ENCODE measurements around the gene SEPTIN10. TPM values are rescaled to one million over a fixed set of nuclear protein-coding genes. Genes with fewer than 3 reads are reported as not detected.

The SEPTIN10 gene
- total RNA-seq, 2 donors from 2014 or later = 3.9 to 6.2 TPM

- no peak for ATAC-seq
These were observed 86.7 kb downstream of the SEPTIN10 start for GRCh38 chr2:109527079-109527478.

GRCh38 chr2:109526442-109526970, 87.3 kb downstream of the SEPTIN10 start:
- DNase-seq (no peak), ATAC-seq (no peak)
- peaks cover 2% of the 10 kb centered on the region for H3K4me1 Mint-ChIP-seq
- H3K27ac Mint-ChIP-seq = no peak overlapping the region
- H3K27me3 Mint-ChIP-seq = peaks cover 47% of the 10 kb centered on the region
- H3K4me3 Mint-ChIP-seq = no peak overlapping the region
- no peaks in the 10 kb centered on the region for H3K9me3 ChIP-seq (ENCODE audit: control insufficient read depth, low read length, poor library complexity, severe bottlenecking)
- no peaks in the 10 kb centered on the region for H3K36me3 Mint-ChIP-seq (ENCODE audit: low read depth)

More at GRCh38 chr2:109527079-109527478, 86.7 kb downstream of the SEPTIN10 start:
- Mint-ChIP-seq H3K4me1 (peaks cover 2% of the 10 kb centered on the region), H3K27ac (no peak overlapping the region), H3K36me3 (ENCODE audit: low read depth) (no peaks in the 10 kb centered on the region), H3K27me3 (peaks cover 53% of the 10 kb centered on the region), H3K4me3 (no peak overlapping the region)
- no peaks in the 10 kb centered on the region for H3K9me3 ChIP-seq (ENCODE audit: control insufficient read depth, low read length, poor library complexity, severe bottlenecking)
- no peak for DNase-seq

GRCh38 chr2:109525836-109526235, 87.9 kb downstream of the SEPTIN10 start:
- ATAC-seq (no peak), DNase-seq (no peak)
- Mint-ChIP-seq H3K27me3 (peaks cover 41% of the 10 kb centered on the region), H3K4me3 (no peak overlapping the region), H3K4me1 (peaks cover 2% of the 10 kb centered on the region), H3K36me3 (ENCODE audit: low read depth) (no peaks in the 10 kb centered on the region), H3K27ac (no peak overlapping the region)
- no peaks in the 10 kb centered on the region for H3K9me3 ChIP-seq (ENCODE audit: control insufficient read depth, low read length, poor library complexity, severe bottlenecking)

- ATAC-seq = no peak
- no peak overlapping the region for H3K4me3 Mint-ChIP-seq
- H3K9me3 ChIP-seq (ENCODE audit: control insufficient read depth, low read length, poor library complexity, severe bottlenecking) = no peaks in the 10 kb centered on the region
- H3K27ac Mint-ChIP-seq = no peak overlapping the region
- peaks cover 20% of the 10 kb centered on the region for H3K27me3 Mint-ChIP-seq
- DNase-seq = no peak
- H3K4me1 Mint-ChIP-seq = peaks cover 2% of the 10 kb centered on the region
- no peaks in the 10 kb centered on the region for H3K36me3 Mint-ChIP-seq (ENCODE audit: low read depth)
These were observed 90.0 kb downstream of the SEPTIN10 start for GRCh38 chr2:109523536-109524361.

- no peaks in the 10 kb centered on the region for H3K36me3 Mint-ChIP-seq (ENCODE audit: low read depth)
- H3K27ac Mint-ChIP-seq = no peak overlapping the region
- no peak for ATAC-seq
- peaks cover 2% of the 10 kb centered on the region for H3K4me1 Mint-ChIP-seq
- H3K4me3 Mint-ChIP-seq = no peak overlapping the region
- H3K27me3 Mint-ChIP-seq = peaks cover 15% of the 10 kb centered on the region
- DNase-seq = no peak
- no peaks in the 10 kb centered on the region for H3K9me3 ChIP-seq (ENCODE audit: control insufficient read depth, low read length, poor library complexity, severe bottlenecking)
These were observed 90.6 kb downstream of the SEPTIN10 start for GRCh38 chr2:109523121-109523520.

GRCh38 chr2:109522063-109522374, 91.7 kb downstream of the SEPTIN10 start:
- Mint-ChIP-seq H3K27me3 (peaks cover 4% of the 10 kb centered on the region), H3K4me3 (no peak overlapping the region), H3K36me3 (ENCODE audit: low read depth) (no peaks in the 10 kb centered on the region), H3K4me1 (no peaks in the 10 kb centered on the region), H3K27ac (no peak overlapping the region)
- ATAC-seq (no peak), DNase-seq (no peak)
- no peaks in the 10 kb centered on the region for H3K9me3 ChIP-seq (ENCODE audit: control insufficient read depth, low read length, poor library complexity, severe bottlenecking)

GRCh38 chr2:109521233-109522062, 92.3 kb downstream of the SEPTIN10 start:
- H3K9me3 ChIP-seq (ENCODE audit: control insufficient read depth, low read length, poor library complexity, severe bottlenecking) = no peaks in the 10 kb centered on the region
- H3K27ac Mint-ChIP-seq = no peak overlapping the region
- H3K4me3 Mint-ChIP-seq = no peak overlapping the region
- no peaks in the 10 kb centered on the region for H3K27me3 Mint-ChIP-seq
- H3K4me1 Mint-ChIP-seq = no peaks in the 10 kb centered on the region
- H3K36me3 Mint-ChIP-seq (ENCODE audit: low read depth) = no peaks in the 10 kb centered on the region
- DNase-seq = no peak
- ATAC-seq = no peak

GRCh38 chr2:109519513-109519912, 94.3 kb downstream of the SEPTIN10 start:
- Mint-ChIP-seq H3K27ac (no peak overlapping the region), H3K36me3 (ENCODE audit: low read depth) (no peaks in the 10 kb centered on the region), H3K4me3 (no peak overlapping the region), H3K27me3 (peaks cover 4% of the 10 kb centered on the region), H3K4me1 (peaks cover 2% of the 10 kb centered on the region)
- H3K9me3 ChIP-seq (ENCODE audit: control insufficient read depth, low read length, poor library complexity, severe bottlenecking) = no peaks in the 10 kb centered on the region
- DNase-seq = no peak
- no peak for ATAC-seq

- no peak overlapping the region for H3K4me3 Mint-ChIP-seq
- H3K27ac Mint-ChIP-seq = no peak overlapping the region
- H3K4me1 Mint-ChIP-seq = peaks cover 8% of the 10 kb centered on the region
- ATAC-seq = no peak
- H3K36me3 Mint-ChIP-seq (ENCODE audit: low read depth) = no peaks in the 10 kb centered on the region
- H3K27me3 Mint-ChIP-seq = peaks cover 14% of the 10 kb centered on the region
- DNase-seq = no peak
- no peaks in the 10 kb centered on the region for H3K9me3 ChIP-seq (ENCODE audit: control insufficient read depth, low read length, poor library complexity, severe bottlenecking)
These were observed 96.5 kb downstream of the SEPTIN10 start for GRCh38 chr2:109517118-109517889.

- peaks cover 8% of the 10 kb centered on the region for H3K4me1 Mint-ChIP-seq
- no peak overlapping the region for H3K4me3 Mint-ChIP-seq
- H3K36me3 Mint-ChIP-seq (ENCODE audit: low read depth) = no peaks in the 10 kb centered on the region
- DNase-seq = no peak
- no peak overlapping the region for H3K27ac Mint-ChIP-seq
- peaks cover 14% of the 10 kb centered on the region for H3K27me3 Mint-ChIP-seq
- ATAC-seq = no peak
- no peaks in the 10 kb centered on the region for H3K9me3 ChIP-seq (ENCODE audit: control insufficient read depth, low read length, poor library complexity, severe bottlenecking)
These were observed 97.2 kb downstream of the SEPTIN10 start for GRCh38 chr2:109516445-109517117.

- ATAC-seq = no peak
- no peaks in the 10 kb centered on the region for H3K9me3 ChIP-seq (ENCODE audit: control insufficient read depth, low read length, poor library complexity, severe bottlenecking)
- no peak for DNase-seq
- Mint-ChIP-seq H3K4me1 (peaks cover 12% of the 10 kb centered on the region), H3K36me3 (ENCODE audit: low read depth) (no peaks in the 10 kb centered on the region), H3K27ac (no peak overlapping the region), H3K27me3 (peaks cover 14% of the 10 kb centered on the region), H3K4me3 (no peak overlapping the region)
These were observed 98.9 kb downstream of the SEPTIN10 start for GRCh38 chr2:109514857-109515256.

- no peaks in the 10 kb centered on the region for H3K36me3 Mint-ChIP-seq (ENCODE audit: low read depth)
- DNase-seq = no peak
- H3K4me1 Mint-ChIP-seq = peaks cover 14% of the 10 kb centered on the region
- H3K4me3 Mint-ChIP-seq = no peak overlapping the region
- peak overlapping the region; percentile 66 for H3K27ac Mint-ChIP-seq
- no peaks in the 10 kb centered on the region for H3K9me3 ChIP-seq (ENCODE audit: control insufficient read depth, low read length, poor library complexity, severe bottlenecking)
- H3K27me3 Mint-ChIP-seq = peaks cover 14% of the 10 kb centered on the region
- ATAC-seq = no peak
These were observed 99.8 kb downstream of the SEPTIN10 start for GRCh38 chr2:109513749-109514588.
